H9 (cell line): ENCODE measurements around the gene SAXO1. TPM values are rescaled to one million over a fixed set of nuclear protein-coding genes. Genes with fewer than 3 reads are reported as not detected.

ENCODE experiments used
- DNase-seq: peaks from one replicate; pipeline ENCODE4 v3.0.0-alpha.2; 2017
- H2AFZ ChIP-seq: one replicate; pipeline ENCODE4 v1.6.1; 2013; ENCODE audit warnings: mild to moderate bottlenecking, low read length, control low read depth, moderate library complexity
- H2AK5ac ChIP-seq: 2 replicates; pipeline ENCODE4 v1.6.1; 2013; ENCODE audit warnings: low read length, control low read depth, mixed read lengths; ENCODE audit not compliant: insufficient read length
- H2BK120ac ChIP-seq: one replicate; pipeline ENCODE4 v1.6.1; 2013; ENCODE audit warnings: low read depth, mild to moderate bottlenecking, low read length, control low read depth, inconsistent platforms; ENCODE audit not compliant: poor library complexity, severe bottlenecking
- H2BK12ac ChIP-seq: 2 replicates; pipeline ENCODE4 v1.6.1; 2013; ENCODE audit warnings: low read length, control low read depth, mixed read lengths, low read depth; ENCODE audit not compliant: insufficient read length
- H2BK15ac ChIP-seq: 2 replicates; pipeline ENCODE4 v1.6.1; 2013; ENCODE audit warnings: low read depth, low read length, control low read depth
- H2BK20ac ChIP-seq: one replicate; pipeline ENCODE4 v1.6.1; 2013; ENCODE audit warnings: low read depth, mild to moderate bottlenecking, low read length, control low read depth, inconsistent platforms; ENCODE audit not compliant: poor library complexity, severe bottlenecking
- H2BK5ac ChIP-seq: 2 replicates; pipeline ENCODE4 v1.6.1; 2013; ENCODE audit warnings: low read length, control low read depth, mixed read lengths; ENCODE audit not compliant: insufficient read length
- H3K14ac ChIP-seq: 2 replicates; pipeline ENCODE4 v1.6.1; 2013; ENCODE audit warnings: low read length, control low read depth; ENCODE audit not compliant: insufficient read depth
- H3K18ac ChIP-seq: 2 replicates; pipeline ENCODE4 v1.6.1; 2013; ENCODE audit warnings: low read depth, mild to moderate bottlenecking, mixed read lengths, low read length, control low read depth; ENCODE audit not compliant: insufficient read length
- H3K23ac ChIP-seq: 2 replicates; pipeline ENCODE4 v1.6.1; 2013; ENCODE audit warnings: low read length, control low read depth, mixed read lengths, low read depth; ENCODE audit not compliant: insufficient read length
- H3K23me2 ChIP-seq: 2 replicates; pipeline ENCODE4 v1.6.1; 2013; ENCODE audit warnings: low read depth, mild to moderate bottlenecking, mixed read lengths, low read length, control low read depth; ENCODE audit not compliant: insufficient read length, poor library complexity, severe bottlenecking
- H3K27ac ChIP-seq: 2 replicates; pipeline ENCODE4 v1.5.1; 2013; ENCODE audit warnings: low read length, control low read depth, mixed read lengths, low read depth; ENCODE audit not compliant: insufficient read length
- H3K27me3 ChIP-seq: 2 replicates; pipeline ENCODE4 v1.6.1; 2013; ENCODE audit warnings: low read length, control low read depth, inconsistent platforms; ENCODE audit not compliant: insufficient read depth
- H3K4ac ChIP-seq: 2 replicates; pipeline ENCODE4 v1.6.1; 2013; ENCODE audit warnings: low read depth, mild to moderate bottlenecking, control low read depth, inconsistent platforms, low read length, moderate library complexity
- H3K4me1 ChIP-seq: 2 replicates; pipeline ENCODE4 v1.6.1; 2013; ENCODE audit warnings: low read length, control low read depth, inconsistent platforms; ENCODE audit not compliant: insufficient read depth
- H3K4me2 ChIP-seq: 2 replicates; pipeline ENCODE4 v1.6.1; 2013; ENCODE audit warnings: low read length, control low read depth, mixed read lengths; ENCODE audit not compliant: insufficient read length, insufficient read depth
- H3K56ac ChIP-seq: 2 replicates; pipeline ENCODE4 v1.6.1; 2013; ENCODE audit warnings: low read depth, mild to moderate bottlenecking, mixed read lengths, low read length, control low read depth; ENCODE audit not compliant: insufficient read length
- H3K79me1 ChIP-seq: 2 replicates; pipeline ENCODE4 v1.6.1; 2013; ENCODE audit warnings: low read depth, mild to moderate bottlenecking, moderate library complexity, low read length, control low read depth, inconsistent platforms; ENCODE audit not compliant: insufficient read depth, poor library complexity, severe bottlenecking
- H3K79me2 ChIP-seq: 2 replicates; pipeline ENCODE4 v1.6.1; 2013; ENCODE audit warnings: low read length, control low read depth, inconsistent platforms; ENCODE audit not compliant: insufficient read depth
- H3K9ac ChIP-seq: 2 replicates; pipeline ENCODE4 v1.6.1; 2013; ENCODE audit warnings: low read length, control low read depth, mixed read lengths; ENCODE audit not compliant: insufficient read length; ENCODE audit errors: extremely low read depth
- H3K9me3 ChIP-seq: one replicate; pipeline ENCODE4 v1.6.1; 2013; ENCODE audit warnings: low read depth, low read length, inconsistent platforms; ENCODE audit not compliant: control insufficient read depth
- H3T11ph ChIP-seq: one replicate; pipeline ENCODE4 v1.6.1; 2013; ENCODE audit warnings: mild to moderate bottlenecking, low read length, control low read depth, inconsistent platforms
- H4K20me1 ChIP-seq: one replicate; pipeline ENCODE4 v1.6.1; 2013; ENCODE audit not compliant: control insufficient read depth, insufficient read length, insufficient read depth
- H4K5ac ChIP-seq: 2 replicates; pipeline ENCODE4 v1.6.1; 2013; ENCODE audit warnings: low read depth, mild to moderate bottlenecking, mixed read lengths, low read length, control low read depth; ENCODE audit not compliant: insufficient read length
- H4K8ac ChIP-seq: replicated peaks from 2 replicates; pipeline ENCODE4 v1.6.1; 2013; ENCODE audit warnings: low read length, control low read depth, mixed read lengths, low read depth; ENCODE audit not compliant: insufficient read length
- H4K91ac ChIP-seq: 2 replicates; pipeline ENCODE4 v1.6.1; 2013; ENCODE audit warnings: low read depth, mild to moderate bottlenecking, moderate library complexity, mixed read lengths, low read length, control low read depth; ENCODE audit not compliant: insufficient read length
- H3K27ac Mint-ChIP-seq, 3 experiments: 2 replicates in 2 of 3; 3 replicates in 1 of 3; pipeline ENCODE4 v1.8.0; 2020 to 2021; ENCODE audit warnings: mixed read lengths in 3 of 3, mild to moderate bottlenecking in 1 of 3, moderate library complexity in 1 of 3
- H3K27me3 Mint-ChIP-seq: 2 replicates; pipeline ENCODE4 v1.8.0; 2021; ENCODE audit warnings: low read depth, mild to moderate bottlenecking, moderate library complexity, mixed read lengths
- H3K36me3 Mint-ChIP-seq, 3 experiments: 2 replicates in 2 of 3; 3 replicates in 1 of 3; pipeline ENCODE4 v1.8.0; 2020 to 2021; ENCODE audit warnings: low read depth in 3 of 3, mixed read lengths in 3 of 3; ENCODE audit not compliant: insufficient read depth in 1 of 3
- H3K4me1 Mint-ChIP-seq, 2 experiments: 2 replicates each; pipeline ENCODE4 v1.8.0; 2020; ENCODE audit warnings: mixed read lengths in 2 of 2
- H3K4me3 Mint-ChIP-seq, 2 experiments: 2 replicates in 1 of 2; 3 replicates in 1 of 2; pipeline ENCODE4 v1.8.0; 2020 to 2021; ENCODE audit warnings: mild to moderate bottlenecking in 2 of 2, mixed read lengths in 2 of 2, moderate library complexity in 1 of 2
- H3K9me3 Mint-ChIP-seq, 2 experiments: 2 replicates in 1 of 2; 3 replicates in 1 of 2; pipeline ENCODE4 v1.8.0; 2020; ENCODE audit warnings: mild to moderate bottlenecking in 2 of 2, mixed read lengths in 2 of 2, moderate library complexity in 1 of 2
- CTCF ChIP-seq: fragments of 200-600 bp; sonication (generic); conservative IDR thresholded peaks from 3 replicates; pipeline ENCODE4 v1.8.0; 2021; ENCODE audit warnings: antibody characterized with exemption, mild to moderate bottlenecking
- WGBS: extraction: QIAGEN DNeasy Blood & Tissue Kit; methylation state at CpG from one replicate; pipeline ENCODE4 v1.1.7; 2013; ENCODE audit warnings: missing lambda C conversion rate, low lambda C conversion rate, mixed read lengths; ENCODE audit not compliant: insufficient read length; ENCODE audit errors: extremely low coverage; 5-methylcytosine and 5-hydroxymethylcytosine counted together
- total RNA-seq: library from RNA; stranded (reverse); gene quantifications from 2 replicates; pipeline ENCODE4 v1.2.1, GENCODE V29; 2021

The SAXO1 gene
- total RNA-seq, 1 experiment from 2014 or later = 0.09 TPM

- Histone ChIP-seq H2AFZ (no peak overlapping the region), H2BK15ac (no peak overlapping the region), H3K27me3 (no peaks in the 10 kb centered on the region), H2AK5ac (no peak overlapping the region), H3K79me2 (no peaks in the 10 kb centered on the region), H3K56ac (no peak overlapping the region), H2BK120ac (no peak overlapping the region), H4K20me1 (no peaks in the 10 kb centered on the region), H3K14ac (no peak overlapping the region), H3K23me2 (no peaks in the 10 kb centered on the region), H2BK5ac (no peak overlapping the region), H2BK20ac (no peak overlapping the region), H3K27ac (no peak overlapping the region), H3K23ac (no peak overlapping the region), H3K4ac (no peak overlapping the region), H3K9ac (no peak overlapping the region), H4K91ac (no peak overlapping the region), H4K8ac (no peak overlapping the region), H3K9me3 (no peaks in the 10 kb centered on the region), H3T11ph (no peak overlapping the region), H3K4me1 (no peaks in the 10 kb centered on the region; the same call in 1 of the 2 replicates), H3K79me1 (no peaks in the 10 kb centered on the region), H4K5ac (no peak overlapping the region), H2BK12ac (no peak overlapping the region), H3K18ac (no peak overlapping the region), H3K4me2 (no peak overlapping the region)
- H3K27ac Mint-ChIP-seq = no peak overlapping the region
- WGBS = no CpG with 5 or more reads among the region's 9 CpGs
- peaks cover 2% of the 10 kb centered on the region; the same call in 1 of the 2 replicates for H3K27me3 Mint-ChIP-seq
- no peaks in the 10 kb centered on the region for H3K36me3 Mint-ChIP-seq
- TF ChIP-seq CTCF = no peak
- H3K4me1 Mint-ChIP-seq = peaks cover 22 to 31% of the 10 kb centered on the region in 2 experiments
- no peak for DNase-seq
- no peak overlapping the region for H3K4me3 Mint-ChIP-seq
- H3K9me3 Mint-ChIP-seq = no peaks in the 10 kb centered on the region; a peak in 1 of 5 replicates
Measured at GRCh38 chr9:18911714-18912342, 121.2 kb downstream of the SAXO1 start.
